Measurements from ENCODE around the gene NECAP2.

NECAP2 gene

DNA sequence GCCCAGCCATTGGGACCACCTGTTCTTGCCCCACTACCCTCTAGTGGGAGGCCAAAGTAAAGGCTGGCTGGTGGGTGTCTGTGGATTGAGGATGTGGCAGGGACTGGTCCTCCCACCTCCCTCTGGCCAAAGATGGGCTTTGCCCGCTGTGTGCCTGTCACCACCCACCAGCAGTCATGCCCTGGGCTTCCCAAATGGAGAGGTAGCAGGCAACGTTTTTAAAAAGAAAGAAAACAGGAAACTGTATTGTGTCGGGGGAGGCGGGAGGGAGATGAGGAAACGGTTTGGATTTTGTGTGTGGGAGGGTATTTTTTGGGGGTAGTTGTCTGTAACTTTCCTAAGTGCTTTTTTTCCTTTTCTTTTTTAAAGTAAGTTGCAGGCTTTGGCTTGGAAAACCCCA, 43.4 kb upstream of the NECAP2 start:
- TF ChIP-seq CTCF (IDR thresholded peaks at IDR 0.05; ENCODE audit: borderline replicate concordance, insufficient read depth, low read depth, low read length): no peak

DNA sequence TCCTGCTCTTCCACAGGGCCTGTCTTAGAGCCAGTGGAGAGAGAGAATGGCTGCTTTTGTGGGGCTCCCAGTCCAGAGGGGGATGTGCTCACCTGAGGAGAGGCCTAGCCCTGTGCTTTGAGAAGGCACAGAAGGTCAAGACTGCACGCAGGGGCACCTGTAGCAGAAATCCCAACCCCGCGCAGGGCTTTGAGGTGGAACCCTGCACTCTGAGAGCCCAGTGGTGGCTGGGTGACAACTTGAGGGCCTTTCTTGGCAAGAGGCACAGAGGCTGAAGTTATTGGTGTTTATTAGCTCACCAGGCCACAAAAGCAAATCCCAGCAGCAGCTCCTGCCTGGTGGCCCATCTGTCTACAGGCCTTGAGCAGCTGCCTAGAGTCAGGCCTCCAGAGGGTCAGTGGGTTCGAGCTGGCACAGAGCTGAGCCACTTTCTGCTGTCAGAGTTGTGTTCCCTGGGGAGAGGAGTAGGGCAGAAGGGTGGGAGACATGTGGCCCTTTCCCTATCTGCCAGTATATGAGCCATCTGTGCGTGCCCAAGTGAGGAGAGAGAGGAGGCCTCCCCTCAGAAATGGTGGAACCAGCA, 42.1 kb upstream of the NECAP2 start:
- no peak for TF ChIP-seq CTCF (IDR thresholded peaks at IDR 0.05; ENCODE audit: borderline replicate concordance, insufficient read depth, low read depth, low read length)
- no peak overlapping the region for H3K4me3 ChIP-seq (ENCODE audit: low read depth, low read length)

More for the DNA sequence above, 43.4 kb upstream of the NECAP2 start:
- H3K4me3 ChIP-seq (ENCODE audit: low read depth, low read length): no peak overlapping the region

- no peak for TF ChIP-seq CTCF (IDR thresholded peaks at IDR 0.05; ENCODE audit: borderline replicate concordance, insufficient read depth, low read depth, low read length)
- H3K4me3 ChIP-seq (ENCODE audit: low read depth, low read length): no peak overlapping the region
Measured at GRCh38 chr1:16402742-16403141, 37.8 kb upstream of the NECAP2 start.

DNA sequence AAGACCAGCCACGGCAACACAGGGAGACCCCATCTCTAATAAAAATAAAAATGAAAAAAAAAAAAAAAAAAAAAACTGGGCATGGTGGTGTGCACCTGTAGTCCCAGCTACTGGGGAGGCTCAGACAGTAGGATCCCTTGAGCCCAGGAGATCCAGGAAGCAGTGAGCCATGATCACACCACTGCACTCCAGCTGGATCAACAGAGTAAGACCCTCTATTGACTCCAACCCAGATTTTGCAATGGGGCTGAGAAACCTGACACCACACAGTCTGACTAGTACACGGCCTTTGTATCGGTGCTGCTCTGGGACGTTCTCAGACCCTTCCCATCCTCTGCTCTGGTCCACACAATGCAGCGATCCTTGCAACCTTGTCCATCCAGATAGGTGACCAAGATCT, 35.1 kb upstream of the NECAP2 start:
- H3K4me3 ChIP-seq (ENCODE audit: low read depth, low read length): no peak overlapping the region
- no peak for TF ChIP-seq CTCF (IDR thresholded peaks at IDR 0.05; ENCODE audit: borderline replicate concordance, insufficient read depth, low read depth, low read length)

DNA sequence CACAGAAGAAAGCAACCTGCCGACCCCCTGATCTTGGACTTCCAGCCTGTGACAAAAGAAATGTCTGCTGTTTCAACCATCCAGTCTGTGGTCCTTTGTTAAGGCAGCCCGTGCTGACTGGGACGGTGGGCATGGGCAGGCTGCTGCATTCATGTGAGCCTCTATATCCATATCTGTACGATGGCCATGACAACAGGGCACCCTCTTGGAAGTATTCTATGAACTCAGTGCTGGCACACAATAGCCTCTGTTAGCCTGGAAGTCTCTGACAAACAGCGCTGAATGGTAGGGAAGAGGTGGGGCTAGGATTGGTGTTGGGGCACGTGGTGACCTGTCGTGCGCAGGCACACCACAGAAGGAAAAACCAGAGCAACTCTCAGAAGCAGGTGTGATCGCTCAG, 33.7 kb upstream of the NECAP2 start:
- H3K4me3 ChIP-seq (ENCODE audit: low read depth, low read length): no peak overlapping the region
- no peak for TF ChIP-seq CTCF (IDR thresholded peaks at IDR 0.05; ENCODE audit: borderline replicate concordance, insufficient read depth, low read depth, low read length)

- H3K4me3 ChIP-seq (ENCODE audit: low read depth, low read length): no peak overlapping the region
- no peak for TF ChIP-seq CTCF (IDR thresholded peaks at IDR 0.05; ENCODE audit: borderline replicate concordance, insufficient read depth, low read depth, low read length)
Measured at GRCh38 chr1:16409536-16410152, 30.9 kb upstream of the NECAP2 start.

- H3K4me3 ChIP-seq (ENCODE audit: low read depth, low read length): no peak overlapping the region
- no peak for TF ChIP-seq CTCF (IDR thresholded peaks at IDR 0.05; ENCODE audit: borderline replicate concordance, insufficient read depth, low read depth, low read length)
Measured at GRCh38 chr1:16410803-16411202, 29.7 kb upstream of the NECAP2 start.

All from GM12875 (cell line).